K562 (cell line): ENCODE data around the gene FAM180B. TPM values are rescaled to one million over a fixed set of nuclear protein-coding genes. Genes with fewer than 3 reads are reported as not detected.

Experiments
- BCL6 ChIP-seq: fragments of 250-450 bp; sonication (Bioruptor Pico); IDR thresholded peaks from 2 replicates; pipeline ENCODE4 v1.4.0; 2020
- BRD4 ChIP-seq: fragments of 200-600 bp; sonication (generic); IDR thresholded peaks from 2 replicates; pipeline ENCODE4 v1.6.1; 2017; ENCODE audit warnings: inconsistent platforms
- FOXK1 ChIP-seq: sonication (generic); formaldehyde crosslinking; IDR thresholded peaks from 2 replicates; pipeline ENCODE4 v1.8.0; 2022; ENCODE audit warnings: missing genetic modification reagents, mild to moderate bottlenecking, borderline replicate concordance
- HEY1 ChIP-seq: fragments of 250-450 bp; sonication (Bioruptor Pico); IDR thresholded peaks from 2 replicates; pipeline ENCODE4 v1.5.0; 2020; ENCODE audit warnings: mild to moderate bottlenecking, moderate library complexity, borderline replicate concordance
- KDM2B ChIP-seq: fragments of 250-450 bp; sonication (Bioruptor Pico); IDR thresholded peaks from 2 replicates; pipeline ENCODE4 v1.8.0; 2021; ENCODE audit warnings: mild to moderate bottlenecking, moderate library complexity
- RREB1 ChIP-seq: fragments of 250-450 bp; sonication (Bioruptor Pico); IDR thresholded peaks from 2 replicates; pipeline ENCODE4 v1.4.0; 2020
- SIRT6 ChIP-seq: IDR thresholded peaks from one replicate; pipeline ENCODE4 v1.6.1; 2012; ENCODE audit warnings: low read depth, mild to moderate bottlenecking, control low read depth, inconsistent platforms, low read length, moderate library complexity
- TCF15 ChIP-seq: fragments of 250-450 bp; sonication (Bioruptor Pico); IDR thresholded peaks from 2 replicates; pipeline ENCODE4 v1.8.0; 2022; ENCODE audit warnings: moderate library complexity, mild to moderate bottlenecking, inconsistent platforms
- ZBTB33 ChIP-seq: sonication (generic); formaldehyde crosslinking; IDR thresholded peaks from 2 replicates; pipeline ENCODE4 v1.8.1; 2023; ENCODE audit warnings: mild to moderate bottlenecking, missing genetic modification reagents
- ZNF143 ChIP-seq: sonication (generic); formaldehyde crosslinking; IDR thresholded peaks from 2 replicates; pipeline ENCODE4 v1.9.0; 2022; ENCODE audit warnings: mild to moderate bottlenecking, missing genetic modification reagents
- ZNF253 ChIP-seq: fragments of 250-450 bp; sonication (Bioruptor Pico); conservative IDR thresholded peaks from 2 replicates; pipeline ENCODE4 v1.6.1; 2021; ENCODE audit warnings: mild to moderate bottlenecking
- polyA plus RNA-seq, 8 experiments: library from polyadenylated mRNA; depleted of rRNA in 4 of 8; stranded (reverse) in 5 of 8; unstranded in 3 of 8; fragments of >200 nt; fragmentation: Nextera tagmentation in 2 of 8; fragmentation: Illumina TruSeq in 1 of 8; extraction: Ambion mirVana in 2 of 8; extraction: Trizol in 1 of 8; gene quantifications; 2 replicates each; pipeline versions ENCODE4 v1.2.1 to v1.2.3, GENCODE V29; 2011 to 2014; ENCODE audit warnings: inconsistent platforms in 1 of 8, missing spikeins in 1 of 8
- total RNA-seq, 7 experiments: library from RNA; depleted of rRNA in 6 of 7; stranded (reverse); fragments of >200 nt in 6 of 7; fragmentation: Illumina TruSeq in 2 of 7; extraction: Trizol in 2 of 7; gene quantifications; 2 replicates each; pipeline versions ENCODE4 v1.2.1 to v1.2.3, GENCODE V29; 2011 to 2021; ENCODE audit warnings: low replicate concordance in 1 of 7
- TF ChIP-seq, protein P1 (sequence below): fragments of 450-650 bp; IDR thresholded peaks from 2 replicates; pipeline ENCODE4 v1.7.0; 2016; ENCODE audit warnings: borderline replicate concordance
- TF ChIP-seq, protein P2 (sequence below): fragments of 250-450 bp; sonication (Bioruptor Pico); IDR thresholded peaks from 2 replicates; pipeline ENCODE4 v1.4.0; 2020; ENCODE audit warnings: mild to moderate bottlenecking, moderate library complexity

FAM180B gene
- total and polyA plus RNA-seq, 9 of the 15 experiments (the other 6 are each of a cell fraction or from before 2014, with no cell fraction given) = 0.05 to 0.14 TPM; not detected in 7

DNA sequence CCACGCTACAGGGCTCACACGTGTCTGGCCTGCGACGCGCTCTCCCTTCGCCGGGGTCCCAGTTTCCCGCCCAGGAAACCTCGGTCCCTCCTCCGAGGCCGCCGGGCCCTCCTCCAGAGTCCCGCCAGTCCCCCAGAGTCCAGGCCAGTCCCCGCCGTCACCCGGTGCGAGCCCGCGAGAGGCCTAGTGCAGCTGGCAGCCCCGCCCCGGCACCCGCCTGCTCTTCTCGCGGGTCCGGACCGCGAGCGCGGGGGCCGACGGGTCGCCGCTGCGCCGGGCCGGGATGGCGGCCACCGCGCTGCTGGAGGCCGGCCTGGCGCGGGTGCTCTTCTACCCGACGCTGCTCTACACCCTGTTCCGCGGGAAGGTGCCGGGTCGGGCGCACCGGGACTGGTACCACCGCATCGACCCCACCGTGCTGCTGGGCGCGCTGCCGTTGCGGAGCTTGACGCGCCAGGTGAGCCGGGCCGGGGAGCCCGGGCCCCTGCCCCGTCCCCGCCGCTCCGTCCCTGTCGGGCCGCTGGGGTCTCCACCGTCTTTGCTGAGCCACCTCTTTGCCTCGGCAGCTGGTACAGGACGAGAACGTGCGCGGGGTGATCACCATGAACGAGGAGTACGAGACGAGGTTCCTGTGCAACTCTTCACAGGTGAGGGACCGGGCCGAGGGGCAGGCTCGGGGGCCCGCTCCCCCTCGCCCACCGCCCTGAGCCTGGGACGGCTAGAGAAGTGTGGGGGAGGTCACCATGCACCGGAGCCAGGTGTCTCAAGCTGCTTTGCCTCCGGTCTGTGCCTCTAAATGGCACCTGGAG, 20.9 kb upstream of the FAM180B start, which contains the start of gene PTPMT1 (continued):
- TF ChIP-seq ZBTB33 (CRISPR knock-in tag) (no peak), RREB1 (CRISPR knock-in tag) (0 out of 2 replicates have a peak, but pooled peaks have one; percentile 57), TCF15 (CRISPR knock-in tag) (no peak), HEY1 (CRISPR knock-in tag) (no peak), FOXK1 (CRISPR knock-in tag) (no peak), BCL6 (no peak), SIRT6 (no peak), KDM2B (no peak), ZNF253 (CRISPR knock-in tag) (no peak), ZNF143 (peak; percentile 56; the same call in 1 of the 2 replicates), BRD4 (peak; percentile 58; the same call in 1 of the 2 replicates)
- TF ChIP-seq, protein P1, sequence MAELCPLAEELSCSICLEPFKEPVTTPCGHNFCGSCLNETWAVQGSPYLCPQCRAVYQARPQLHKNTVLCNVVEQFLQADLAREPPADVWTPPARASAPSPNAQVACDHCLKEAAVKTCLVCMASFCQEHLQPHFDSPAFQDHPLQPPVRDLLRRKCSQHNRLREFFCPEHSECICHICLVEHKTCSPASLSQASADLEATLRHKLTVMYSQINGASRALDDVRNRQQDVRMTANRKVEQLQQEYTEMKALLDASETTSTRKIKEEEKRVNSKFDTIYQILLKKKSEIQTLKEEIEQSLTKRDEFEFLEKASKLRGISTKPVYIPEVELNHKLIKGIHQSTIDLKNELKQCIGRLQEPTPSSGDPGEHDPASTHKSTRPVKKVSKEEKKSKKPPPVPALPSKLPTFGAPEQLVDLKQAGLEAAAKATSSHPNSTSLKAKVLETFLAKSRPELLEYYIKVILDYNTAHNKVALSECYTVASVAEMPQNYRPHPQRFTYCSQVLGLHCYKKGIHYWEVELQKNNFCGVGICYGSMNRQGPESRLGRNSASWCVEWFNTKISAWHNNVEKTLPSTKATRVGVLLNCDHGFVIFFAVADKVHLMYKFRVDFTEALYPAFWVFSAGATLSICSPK = no peak
- TF ChIP-seq, protein P2, sequence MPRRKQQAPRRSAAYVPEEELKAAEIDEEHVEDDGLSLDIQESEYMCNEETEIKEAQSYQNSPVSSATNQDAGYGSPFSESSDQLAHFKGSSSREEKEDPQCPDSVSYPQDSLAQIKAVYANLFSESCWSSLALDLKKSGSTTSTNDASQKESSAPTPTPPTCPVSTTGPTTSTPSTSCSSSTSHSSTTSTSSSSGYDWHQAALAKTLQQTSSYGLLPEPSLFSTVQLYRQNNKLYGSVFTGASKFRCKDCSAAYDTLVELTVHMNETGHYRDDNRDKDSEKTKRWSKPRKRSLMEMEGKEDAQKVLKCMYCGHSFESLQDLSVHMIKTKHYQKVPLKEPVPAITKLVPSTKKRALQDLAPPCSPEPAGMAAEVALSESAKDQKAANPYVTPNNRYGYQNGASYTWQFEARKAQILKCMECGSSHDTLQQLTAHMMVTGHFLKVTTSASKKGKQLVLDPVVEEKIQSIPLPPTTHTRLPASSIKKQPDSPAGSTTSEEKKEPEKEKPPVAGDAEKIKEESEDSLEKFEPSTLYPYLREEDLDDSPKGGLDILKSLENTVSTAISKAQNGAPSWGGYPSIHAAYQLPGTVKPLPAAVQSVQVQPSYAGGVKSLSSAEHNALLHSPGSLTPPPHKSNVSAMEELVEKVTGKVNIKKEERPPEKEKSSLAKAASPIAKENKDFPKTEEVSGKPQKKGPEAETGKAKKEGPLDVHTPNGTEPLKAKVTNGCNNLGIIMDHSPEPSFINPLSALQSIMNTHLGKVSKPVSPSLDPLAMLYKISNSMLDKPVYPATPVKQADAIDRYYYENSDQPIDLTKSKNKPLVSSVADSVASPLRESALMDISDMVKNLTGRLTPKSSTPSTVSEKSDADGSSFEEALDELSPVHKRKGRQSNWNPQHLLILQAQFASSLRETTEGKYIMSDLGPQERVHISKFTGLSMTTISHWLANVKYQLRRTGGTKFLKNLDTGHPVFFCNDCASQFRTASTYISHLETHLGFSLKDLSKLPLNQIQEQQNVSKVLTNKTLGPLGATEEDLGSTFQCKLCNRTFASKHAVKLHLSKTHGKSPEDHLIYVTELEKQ (CRISPR knock-in tag) = no peak
